Sigmoid colon (tissue), 7 donors: Measurements from ENCODE around the gene PAOX. TPM values are rescaled to one million over a fixed set of nuclear protein-coding genes. Genes with fewer than 3 reads are reported as not detected.

Experiments
- DNase-seq: peaks from one replicate; pipeline ENCODE4 v3.0.0-alpha.2; 2019
- H3K27ac ChIP-seq, 4 donors: fragments of 200-600 bp; sonication (generic); one replicate each; pipeline ENCODE4 v1.5.1; 2016 to 2019; ENCODE audit warnings: mild to moderate bottlenecking in 1 of 4
- H3K27me3 ChIP-seq, 3 donors: fragments of 200-600 bp; sonication (generic); one replicate each; pipeline ENCODE4 v1.5.1; 2019; ENCODE audit warnings: mild to moderate bottlenecking in 1 of 3
- H3K36me3 ChIP-seq, 4 donors: fragments of 200-600 bp; sonication (generic); one replicate each; pipeline ENCODE4 v1.5.1; 2016 to 2019
- H3K4me1 ChIP-seq, 4 donors: fragments of 200-600 bp; sonication (generic); one replicate each; pipeline ENCODE4 v1.5.1; 2017 to 2019
- H3K4me3 ChIP-seq, 4 donors: fragments of 200-600 bp; sonication (generic); one replicate each; pipeline ENCODE4 v1.5.1; 2017 to 2019; ENCODE audit warnings: mild to moderate bottlenecking in 2 of 4, moderate library complexity in 1 of 4
- H3K9me3 ChIP-seq, 4 donors: fragments of 200-600 bp in 3 of 4; sonication (generic) in 3 of 4; one replicate each; pipeline versions ENCODE4 v1.5.1 to v1.6.1; 2013 to 2019
- CTCF ChIP-seq, 4 experiments: fragments of 450-650 bp in 3 of 4; fragments of 200-600 bp in 1 of 4; IDR thresholded peaks; one replicate each; pipeline ENCODE4 v1.5.1; 2016 to 2019; ENCODE audit warnings: antibody characterized with exemption in 4 of 4, mild to moderate bottlenecking in 3 of 4, moderate library complexity in 2 of 4
- EP300 ChIP-seq, 4 donors: sonication (generic); formaldehyde crosslinking; IDR thresholded peaks; one replicate each; pipeline ENCODE4 v1.6.1; 2017; ENCODE audit warnings: antibody characterized with exemption in 4 of 4
- POLR2A ChIP-seq, 2 donors: fragments of 450-650 bp; IDR thresholded peaks; one replicate each; pipeline ENCODE4 v1.6.1; 2016; ENCODE audit warnings: antibody characterized with exemption in 2 of 2, mild to moderate bottlenecking in 2 of 2, moderate library complexity in 2 of 2
- POLR2AphosphoS5 ChIP-seq, 4 donors: sonication (generic); formaldehyde crosslinking; IDR thresholded peaks; one replicate each; pipeline ENCODE4 v1.6.1; 2017; ENCODE audit warnings: antibody characterized with exemption in 4 of 4
- WGBS, 2 donors: extraction: QIAGEN DNeasy Blood & Tissue Kit; methylation state at CpG; one replicate each; pipeline ENCODE4 v1.1.7; 2013; 5-methylcytosine and 5-hydroxymethylcytosine counted together
- intact Hi-C: fragments of 100-400 bp; cut with DNase I; formaldehyde crosslinking; loops from one replicate; pipeline ENCODE4 v1.15.1; 2023
- polyA plus RNA-seq, 3 donors: library from polyadenylated mRNA; stranded (reverse); fragments of 200-250 nt; gene quantifications; one replicate each; pipeline ENCODE4 v1.2.3, GENCODE V29; 2013
- total RNA-seq, 4 donors: library from RNA; depleted of rRNA; stranded (reverse); fragments of >200 nt; gene quantifications; one replicate each; pipeline ENCODE4 v1.1.0, GENCODE V29; 2016
- donor health status: healthy with polysubstance abuse.
- donor health status: Bipolar disorder and iron deficiency.
- donor health status: healthy.

PAOX gene
- total and polyA plus RNA-seq, 7 donors, result 5.4 to 11.8 (median 8.7) TPM

GRCh38 chr10:133361227-133361626, 17.8 kb upstream of the PAOX start:
- H3K4me1 ChIP-seq, result peaks cover 0 to 16% (median 16%) of the 10 kb centered on the region in 4 donors
- 89 to 93% methylated on average over 5 of the region's 5 CpGs for WGBS, 2 donors
- DNase-seq, result no peak
- H3K27ac ChIP-seq, result no peak overlapping the region
- H3K9me3 ChIP-seq, result no peaks in the 10 kb centered on the region
- peaks cover 9 to 48% (median 19%) of the 10 kb centered on the region in 4 donors for H3K36me3 ChIP-seq
- no peak overlapping the region for H3K4me3 ChIP-seq
- H3K27me3 ChIP-seq, result peaks cover 3 to 16% (median 10%) of the 10 kb centered on the region in 3 donors
- intact Hi-C loops, result no loop called here
- TF ChIP-seq POLR2A (IDR thresholded peaks at IDR 0.05) (no peak), POLR2AphosphoS5 (IDR thresholded peaks at IDR 0.05) (no peak), CTCF (IDR thresholded peaks at IDR 0.05) (no peak), EP300 (IDR thresholded peaks at IDR 0.05) (no peak)

GRCh38 chr10:133361773-133362441, 17.2 kb upstream of the PAOX start:
- peaks cover 16 to 55% (median 26%) of the 10 kb centered on the region in 4 donors for H3K36me3 ChIP-seq
- peaks cover 0 to 10% (median 9%) of the 10 kb centered on the region in 4 donors for H3K4me1 ChIP-seq
- H3K9me3 ChIP-seq, result no peaks in the 10 kb centered on the region
- intact Hi-C loops, result no loop called here
- peaks cover 3 to 9% (median 3%) of the 10 kb centered on the region in 3 donors for H3K27me3 ChIP-seq
- DNase-seq, result no peak
- WGBS, 2 donors, result 71 to 83% methylated on average over 18 of the region's 18 CpGs
- no peak overlapping the region for H3K4me3 ChIP-seq
- no peak overlapping the region for H3K27ac ChIP-seq
- TF ChIP-seq POLR2AphosphoS5 (IDR thresholded peaks at IDR 0.05), result no peak
- TF ChIP-seq EP300 (IDR thresholded peaks at IDR 0.05), result no peak
- TF ChIP-seq POLR2A (IDR thresholded peaks at IDR 0.05), result no peak
- no peak for TF ChIP-seq CTCF (IDR thresholded peaks at IDR 0.05)

- H3K36me3 ChIP-seq, result peaks cover 17 to 59% (median 28%) of the 10 kb centered on the region in 4 donors
- 93 to 96% methylated on average over 13 of the region's 13 CpGs for WGBS, 2 donors
- TF ChIP-seq CTCF (IDR thresholded peaks at IDR 0.05) (no peak), POLR2AphosphoS5 (IDR thresholded peaks at IDR 0.05) (no peak), EP300 (IDR thresholded peaks at IDR 0.05) (no peak), POLR2A (IDR thresholded peaks at IDR 0.05) (no peak)
Measured at GRCh38 chr10:133362846-133363245, 16.2 kb upstream of the PAOX start.

GRCh38 chr10:133364645-133365431, 14.2 kb upstream of the PAOX start:
- WGBS, 2 donors, result 24 to 76% methylated on average over 29 of the region's 29 CpGs
- TF ChIP-seq EP300 (IDR thresholded peaks at IDR 0.05), result no peak
- TF ChIP-seq POLR2AphosphoS5 (IDR thresholded peaks at IDR 0.05), result no peak
- TF ChIP-seq POLR2A (IDR thresholded peaks at IDR 0.05), result no peak
- TF ChIP-seq CTCF (IDR thresholded peaks at IDR 0.05), result no peak
- no peaks in the 10 kb centered on the region for H3K4me1 ChIP-seq
- intact Hi-C loops, result no loop called here
- H3K9me3 ChIP-seq, result no peaks in the 10 kb centered on the region
- no peak for DNase-seq
- no peaks in the 10 kb centered on the region for H3K27me3 ChIP-seq
- no peak overlapping the region for H3K27ac ChIP-seq
- H3K4me3 ChIP-seq, result no peak overlapping the region
- peaks cover 26 to 79% (median 45%) of the 10 kb centered on the region in 4 donors for H3K36me3 ChIP-seq

More at GRCh38 chr10:133362846-133363245, 16.2 kb upstream of the PAOX start:
- DNase-seq, result no peak
- peaks cover 0 to under 1% (median under 1%) of the 10 kb centered on the region in 4 donors for H3K4me1 ChIP-seq
- H3K27ac ChIP-seq, result no peak overlapping the region
- no peaks in the 10 kb centered on the region for H3K27me3 ChIP-seq
- intact Hi-C loops, result no loop called here
- H3K9me3 ChIP-seq, result no peaks in the 10 kb centered on the region
- no peak overlapping the region for H3K4me3 ChIP-seq
